ENCODE results near the gene MOXD1. TPM values are rescaled to one million over a fixed set of nuclear protein-coding genes. Genes with fewer than 3 reads are reported as not detected.

The MOXD1 gene
- polyA plus RNA-seq, 1 of the 3 experiments (the other 2 are of a cell fraction), result 252 TPM

GRCh38 chr6:132316970-132317369 is 84.3 kb downstream of the MOXD1 start (continued):
- TF ChIP-seq TCF12 (IDR thresholded peaks at IDR 0.05), result no peak
- TF ChIP-seq CTCF (IDR thresholded peaks at IDR 0.05), result no peak
- TF ChIP-seq RCOR1 (IDR thresholded peaks at IDR 0.05; ENCODE audit: low read length), result no peak
- TF ChIP-seq TAF1 (IDR thresholded peaks at IDR 0.05; ENCODE audit: borderline replicate concordance, low read depth, low read length), result no peak
- no peak for TF ChIP-seq TEAD4 (IDR thresholded peaks at IDR 0.05; ENCODE audit: borderline replicate concordance, insufficient read depth)

GRCh38 chr6:132314432-132314831 is 86.8 kb downstream of the MOXD1 start:
- WGBS (ENCODE audit: low lambda C conversion rate), result 17% methylated on average over 3 of the region's 3 CpGs
- CTCF ChIA-PET, result interaction anchor here (1.6 kb wide), 1 partner anchor 34 kb away, joined by 5 read pairs; no protein-coding TSS in a partner anchor

More at GRCh38 chr6:132314432-132314831, 86.8 kb downstream of the MOXD1 start:
- Histone ChIP-seq H3K9me2 (no peaks in the 10 kb centered on the region), H3K79me2 (ENCODE audit: insufficient read depth) (no peaks in the 10 kb centered on the region), H3F3A (replicated peaks; ENCODE audit: insufficient read depth) (no peaks in the 10 kb centered on the region), H3K4me1 (ENCODE audit: control insufficient read depth in 1 of 2, insufficient read depth in 2 of 2, low read depth in 1 of 2, low read length in 1 of 2) (no peaks in the 10 kb centered on the region; a peak in 1 of 4 replicates), H3K4me2 (no peak overlapping the region), H3K9ac (no peak overlapping the region), H3K36me3 (replicated peaks in 1 of 2; ENCODE audit: control insufficient read depth in 1 of 2, insufficient read depth in 2 of 2, low read length in 1 of 2) (peaks cover 52 to 60% of the 10 kb centered on the region in 2 experiments), H3K27me3 (ENCODE audit: insufficient read depth) (no peaks in the 10 kb centered on the region; the same call in 1 of the 2 replicates), H3K27ac (ENCODE audit: low read depth in 2 of 2, low read length in 1 of 2) (no peak overlapping the region), H3K9me3 (peaks cover 21% of the 10 kb centered on the region), H2AFZ (ENCODE audit: low read depth) (no peak overlapping the region), H4K20me1 (ENCODE audit: insufficient read depth) (no peaks in the 10 kb centered on the region), H3K4me3 (ENCODE audit: low read depth in 2 of 2, low read length in 1 of 2) (no peak overlapping the region)
- TF ChIP-seq CTCF (IDR thresholded peaks at IDR 0.05) (no peak), SIN3A (IDR thresholded peaks at IDR 0.05; ENCODE audit: borderline replicate concordance, low read depth, low read length) (no peak), YY1 (IDR thresholded peaks at IDR 0.05; ENCODE audit: low read depth) (no peak), NRF1 (IDR thresholded peaks at IDR 0.05; ENCODE audit: low read depth, low read length) (no peak), POLR2AphosphoS5 (IDR thresholded peaks at IDR 0.05; ENCODE audit: low read depth, low read length) (no peak), GATA2 (CRISPR knock-in tag; IDR thresholded peaks at IDR 0.05) (no peak), ELF1 (IDR thresholded peaks at IDR 0.05) (no peak), TAF1 (IDR thresholded peaks at IDR 0.05; ENCODE audit: borderline replicate concordance, low read depth, low read length) (no peak), FOSL2 (IDR thresholded peaks at IDR 0.05; ENCODE audit: borderline replicate concordance, low read depth) (no peak), MEF2A (IDR thresholded peaks at IDR 0.05; ENCODE audit: borderline replicate concordance, low read depth) (no peak), FOXM1 (IDR thresholded peaks at IDR 0.05; ENCODE audit: low read depth) (no peak), RXRA (IDR thresholded peaks at IDR 0.05; ENCODE audit: borderline replicate concordance, low read depth) (no peak), REST (IDR thresholded peaks at IDR 0.05; ENCODE audit: low read depth, low read length) (no peak), CHD2 (IDR thresholded peaks at IDR 0.05; ENCODE audit: low read length, partially characterized antibody) (no peak)
- DNase-seq, result no peak
- POLR2A ChIA-PET, result no interaction called here

All from SK-N-SH (cell line).